GM19099 (cell line): Measurements from ENCODE around the gene GGCT.

ENCODE experiments used
- POLR2A ChIP-seq: IDR thresholded peaks from 3 replicates; pipeline ENCODE4 v1.6.1; 2011; ENCODE audit warnings: low read depth; ENCODE audit not compliant: insufficient read length; ENCODE audit errors: extremely low read depth

Gene GGCT

DNA sequence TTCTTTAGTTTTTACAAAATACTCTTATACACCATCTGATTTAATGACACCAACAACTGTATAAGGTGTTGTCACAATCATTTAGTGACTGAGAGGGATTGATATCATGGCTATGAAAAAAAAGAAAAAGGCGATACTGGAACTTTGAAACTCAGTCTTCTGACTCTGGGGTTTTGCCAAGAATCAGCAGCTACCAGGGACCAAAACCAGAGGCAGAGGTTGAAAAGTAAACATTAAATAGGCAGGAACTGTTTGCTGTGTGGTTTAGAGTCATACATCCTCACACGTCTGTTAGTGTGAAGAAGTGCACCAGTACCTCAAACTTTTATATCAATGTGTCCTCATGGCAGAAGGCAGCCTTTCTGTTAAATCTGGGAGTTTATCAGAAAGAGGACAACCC, 19.9 kb upstream of the GGCT start:
- no peak for TF ChIP-seq POLR2A

GRCh38 chr7:30523466-30523865, 18.8 kb upstream of the GGCT start:
- no peak for TF ChIP-seq POLR2A

DNA sequence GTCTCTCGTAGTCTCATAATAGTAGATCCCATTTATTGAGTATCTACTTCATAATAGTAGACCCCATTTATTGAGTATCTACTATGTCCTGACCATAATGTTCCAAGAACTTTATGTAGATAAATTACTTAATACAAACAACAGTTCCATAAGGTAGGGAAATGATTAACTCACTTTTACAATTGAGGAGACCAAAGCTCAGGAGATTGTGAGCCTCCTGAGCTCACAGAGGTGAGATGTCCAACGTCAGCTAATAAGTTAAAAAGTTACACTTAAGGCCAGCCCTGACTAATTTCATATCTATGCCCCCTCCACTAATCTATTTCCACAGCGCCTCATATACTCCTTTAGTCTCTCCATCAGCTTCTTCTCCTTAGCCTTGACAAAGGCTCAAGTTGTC, 17.5 kb upstream of the GGCT start:
- TF ChIP-seq POLR2A: no peak

DNA sequence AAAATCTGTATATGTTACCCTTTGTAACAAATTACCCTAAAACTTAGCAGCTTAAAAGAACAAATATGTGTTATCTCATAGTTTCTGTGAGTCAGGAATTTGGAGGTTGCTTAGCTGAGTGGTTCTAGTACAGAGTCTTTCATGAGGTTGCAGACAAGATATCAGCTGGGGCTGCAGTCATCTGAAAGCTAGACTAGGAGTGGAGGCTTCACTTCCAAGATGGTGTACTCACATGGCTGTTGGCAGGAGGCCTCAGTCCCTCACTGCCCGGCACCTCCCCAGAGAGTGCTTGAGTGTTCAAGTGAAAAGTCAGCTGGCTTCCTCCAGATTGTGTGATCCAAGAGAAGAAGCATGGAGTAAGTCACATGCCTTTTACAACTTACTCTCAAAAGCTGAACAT, 16.9 kb upstream of the GGCT start:
- TF ChIP-seq POLR2A: no peak

DNA sequence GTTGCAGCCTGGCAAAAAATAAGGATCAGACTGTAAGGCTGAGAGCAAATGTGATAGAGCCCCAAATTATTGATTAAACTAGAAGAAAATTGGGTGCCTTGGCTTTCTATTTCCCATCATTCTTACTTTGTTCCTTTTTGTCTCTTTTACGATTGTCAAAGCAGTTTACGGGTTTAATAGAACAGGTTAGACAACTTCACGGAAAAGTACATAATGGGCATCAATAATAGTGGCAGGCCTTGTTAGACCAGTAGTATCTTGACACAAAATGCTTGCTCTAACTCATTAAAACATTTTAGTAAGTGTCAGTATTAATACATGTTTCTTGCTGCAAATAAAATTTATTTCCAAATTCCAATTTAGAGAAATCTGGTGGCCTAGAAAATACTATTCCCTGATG, 14.5 kb upstream of the GGCT start:
- TF ChIP-seq POLR2A: no peak

DNA sequence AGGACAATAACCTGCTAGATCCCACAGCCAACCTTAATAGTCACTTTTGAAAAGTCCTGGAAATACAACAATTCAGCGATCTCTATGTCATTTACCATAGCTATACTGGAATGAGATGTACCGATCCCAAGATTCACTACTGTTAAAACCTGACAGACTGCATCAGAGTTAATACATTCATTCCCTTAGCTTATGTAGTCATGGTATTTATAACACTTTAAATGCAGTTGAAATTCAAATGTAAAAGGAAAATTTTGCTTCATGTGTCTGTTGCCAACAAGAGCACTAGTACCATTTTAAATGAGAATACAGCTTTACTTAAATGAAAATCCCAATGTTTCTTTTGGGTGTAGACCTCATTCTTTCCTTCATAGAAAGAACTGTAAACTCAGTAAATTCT, 11.1 kb upstream of the GGCT start:
- TF ChIP-seq POLR2A: no peak

DNA sequence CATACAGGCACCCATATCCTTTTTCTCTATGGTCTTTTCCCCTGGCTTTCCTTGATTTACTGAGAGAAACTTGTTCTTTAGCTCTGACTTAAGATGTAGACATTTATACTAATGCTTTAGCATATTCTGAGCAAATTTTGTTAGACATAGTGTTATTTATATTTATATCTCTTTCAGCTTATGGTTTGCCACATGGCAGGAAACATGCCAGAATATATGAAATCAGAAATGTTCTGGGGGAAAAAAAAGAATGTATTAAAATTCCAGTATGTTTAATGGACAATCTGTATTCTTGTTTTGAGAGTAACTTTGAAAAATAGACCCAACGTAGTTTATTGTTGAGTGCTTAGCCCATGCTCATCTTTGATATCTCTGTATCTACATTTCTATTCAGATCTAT, 10.1 kb upstream of the GGCT start:
- no peak for TF ChIP-seq POLR2A

- TF ChIP-seq POLR2A: no peak
Measured at GRCh38 chr7:30514177-30514576, 9.5 kb upstream of the GGCT start.

- TF ChIP-seq POLR2A: no peak
Measured at GRCh38 chr7:30513762-30514161, 9.1 kb upstream of the GGCT start.

DNA sequence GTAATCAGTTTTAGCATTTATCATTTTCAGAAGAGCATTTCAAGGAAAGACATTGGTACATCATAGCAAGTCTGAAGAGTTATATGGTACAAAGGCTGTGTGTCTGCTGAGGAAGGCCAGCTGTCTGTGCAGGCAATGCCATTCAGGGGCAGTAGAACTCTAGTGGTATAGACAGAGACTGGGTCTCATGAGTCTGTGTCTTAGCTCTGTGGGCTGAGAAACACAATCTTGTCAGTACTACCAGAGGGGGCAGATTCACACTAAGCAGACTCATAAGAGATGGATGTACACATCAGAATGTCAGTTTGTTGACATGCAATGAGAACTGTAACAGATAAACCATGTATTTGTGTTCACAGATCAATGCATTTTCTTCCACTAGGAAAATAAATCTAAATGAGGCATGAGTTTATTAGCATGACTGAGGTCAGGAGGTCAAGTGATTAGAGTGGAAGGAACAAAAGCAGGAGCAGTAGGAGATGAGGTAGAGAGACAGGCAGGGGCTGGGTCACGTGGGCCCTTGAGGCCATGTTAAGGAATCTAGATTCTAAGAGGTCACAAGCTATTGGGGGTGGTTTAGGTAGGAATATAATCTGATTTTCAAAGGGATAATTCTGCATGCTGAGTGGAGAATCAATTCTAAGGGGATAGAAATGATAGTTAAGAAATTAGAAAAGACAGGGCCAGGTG, 7.5 kb upstream of the GGCT start:
- TF ChIP-seq POLR2A: no peak

GRCh38 chr7:30511494-30511893, 6.9 kb upstream of the GGCT start:
- TF ChIP-seq POLR2A: no peak

DNA sequence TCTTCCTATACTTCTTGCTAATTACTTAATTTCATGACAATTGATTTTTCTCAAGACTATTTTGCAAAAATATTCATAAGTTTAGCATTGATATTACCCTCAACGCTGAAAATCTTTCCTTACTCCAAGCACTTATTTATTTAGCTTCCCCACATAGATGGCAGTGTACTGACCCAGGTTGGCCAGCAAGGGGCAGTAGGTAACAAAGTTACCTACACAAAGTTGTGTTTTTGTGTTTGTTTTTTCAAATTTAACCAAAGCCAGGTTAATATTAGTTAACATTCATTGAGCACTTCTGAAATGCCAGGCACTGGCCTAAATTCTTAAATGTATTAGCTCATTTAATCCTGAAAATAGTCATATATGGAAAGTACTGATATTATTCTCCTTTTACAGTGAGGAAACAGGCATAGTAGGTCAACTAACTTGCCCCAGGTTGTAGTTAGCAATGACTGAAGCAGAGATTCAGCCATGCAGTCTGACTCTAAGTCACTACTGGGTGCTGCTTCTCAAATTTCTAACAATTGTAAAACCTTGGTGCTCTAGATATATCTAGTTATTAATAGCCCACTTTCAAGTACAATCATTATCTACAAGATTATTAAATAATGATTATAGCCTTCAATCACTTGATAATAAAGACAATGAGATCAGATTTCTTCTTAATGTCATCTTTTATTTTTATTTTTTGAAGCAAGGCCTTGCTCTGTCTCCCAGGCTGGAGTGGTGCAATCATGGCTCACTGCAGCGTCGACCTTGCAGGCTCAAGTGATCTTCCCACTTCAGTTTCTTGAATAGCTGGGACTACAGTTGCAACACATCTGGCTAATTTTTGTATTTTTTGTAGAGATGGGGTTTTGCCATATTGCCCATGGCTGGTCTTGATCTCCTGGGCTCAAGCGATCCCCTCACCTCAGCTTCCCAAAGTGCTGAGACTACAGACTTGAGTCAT, 5.8 kb upstream of the GGCT start:
- TF ChIP-seq POLR2A: no peak

- TF ChIP-seq POLR2A: no peak
Measured at GRCh38 chr7:30505174-30505697, 607 bp upstream of the GGCT start.

DNA sequence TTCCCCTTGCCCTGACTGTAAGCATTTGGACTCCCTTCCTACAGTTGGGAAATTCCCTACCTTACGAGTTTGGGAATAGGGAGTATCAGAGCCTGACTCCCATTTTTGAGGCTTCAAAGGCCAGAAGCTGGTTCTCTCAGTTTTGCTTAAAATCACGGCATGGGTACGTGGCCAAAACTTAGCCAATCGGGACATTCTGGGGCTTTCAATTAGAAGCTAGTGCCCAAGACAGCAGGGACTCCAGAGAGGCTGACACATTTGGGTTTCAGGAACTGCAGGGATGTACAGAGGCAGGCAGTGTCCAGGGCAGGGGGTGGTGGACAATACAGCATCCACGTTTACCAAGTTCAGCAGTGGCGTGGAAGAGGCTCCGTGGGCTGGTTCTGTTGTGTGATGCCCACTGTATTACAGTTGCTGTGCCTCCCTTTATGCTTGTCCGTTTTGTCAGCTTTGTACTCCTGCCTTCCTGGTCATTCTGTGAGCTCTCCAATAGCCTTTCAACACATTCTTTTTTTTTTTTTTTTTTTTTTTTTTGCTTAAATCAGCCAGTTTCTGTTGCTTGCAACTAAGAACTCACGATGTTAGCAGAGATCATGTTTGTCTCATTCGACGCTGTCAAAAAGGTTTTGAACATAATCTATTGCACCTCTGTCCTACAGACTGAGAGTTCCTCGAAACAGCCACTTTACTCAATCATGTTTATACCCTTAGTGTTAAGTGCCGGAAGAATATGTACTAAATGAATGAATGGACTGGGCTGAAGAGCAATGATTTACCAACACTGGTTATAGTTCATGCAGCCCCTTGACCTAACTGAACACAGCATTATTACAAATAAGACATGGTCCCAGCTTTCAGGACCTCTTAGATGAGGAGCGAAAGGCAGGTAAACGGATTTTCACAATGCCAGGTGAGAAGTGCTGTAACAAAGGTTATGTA, 1.1 kb downstream of the GGCT start:
- TF ChIP-seq POLR2A: no peak
